PC-3 (cell line): ENCODE results near the gene FAM83D.

Source experiments
- EZH2 ChIP-seq: fragments of 300-600 bp; sonication (generic); IDR thresholded peaks from one replicate; pipeline ENCODE4 v1.6.1; 2017; ENCODE audit warnings: antibody characterized with exemption, mild to moderate bottlenecking, low read length; ENCODE audit not compliant: unreplicated experiment
- TF ChIP-seq, protein P1 (sequence below): fragments of 300-600 bp; sonication (generic); conservative IDR thresholded peaks from 2 replicates; pipeline ENCODE4 v1.5.1; 2017; ENCODE audit warnings: antibody characterized with exemption, low read depth, mild to moderate bottlenecking, low read length

DNA sequence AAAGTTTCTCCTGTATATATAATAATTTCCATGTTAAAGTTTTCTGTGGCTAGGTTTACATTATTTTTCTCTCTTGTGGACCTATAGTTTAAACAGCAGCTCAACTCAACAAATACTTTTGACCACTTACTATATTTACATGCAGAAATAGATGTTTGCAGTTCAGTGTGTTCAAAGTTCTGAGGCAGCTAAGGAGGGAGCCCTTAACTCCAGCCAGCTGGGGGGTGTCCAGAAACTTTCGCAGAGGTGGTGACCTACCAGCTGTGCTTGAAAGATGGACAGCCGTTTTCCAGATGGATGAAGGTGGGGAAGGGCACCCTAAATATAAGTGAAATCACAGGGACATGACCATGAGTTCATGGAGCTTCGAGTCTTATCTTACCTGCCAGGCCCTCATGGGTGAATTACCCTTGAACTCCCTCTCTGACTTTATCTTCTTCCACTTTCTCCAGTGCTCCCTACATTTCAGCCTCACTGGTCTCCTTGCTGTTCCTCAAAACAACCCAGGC lies 69.4 kb downstream of the FAM83D start:
- TF ChIP-seq, protein P1, sequence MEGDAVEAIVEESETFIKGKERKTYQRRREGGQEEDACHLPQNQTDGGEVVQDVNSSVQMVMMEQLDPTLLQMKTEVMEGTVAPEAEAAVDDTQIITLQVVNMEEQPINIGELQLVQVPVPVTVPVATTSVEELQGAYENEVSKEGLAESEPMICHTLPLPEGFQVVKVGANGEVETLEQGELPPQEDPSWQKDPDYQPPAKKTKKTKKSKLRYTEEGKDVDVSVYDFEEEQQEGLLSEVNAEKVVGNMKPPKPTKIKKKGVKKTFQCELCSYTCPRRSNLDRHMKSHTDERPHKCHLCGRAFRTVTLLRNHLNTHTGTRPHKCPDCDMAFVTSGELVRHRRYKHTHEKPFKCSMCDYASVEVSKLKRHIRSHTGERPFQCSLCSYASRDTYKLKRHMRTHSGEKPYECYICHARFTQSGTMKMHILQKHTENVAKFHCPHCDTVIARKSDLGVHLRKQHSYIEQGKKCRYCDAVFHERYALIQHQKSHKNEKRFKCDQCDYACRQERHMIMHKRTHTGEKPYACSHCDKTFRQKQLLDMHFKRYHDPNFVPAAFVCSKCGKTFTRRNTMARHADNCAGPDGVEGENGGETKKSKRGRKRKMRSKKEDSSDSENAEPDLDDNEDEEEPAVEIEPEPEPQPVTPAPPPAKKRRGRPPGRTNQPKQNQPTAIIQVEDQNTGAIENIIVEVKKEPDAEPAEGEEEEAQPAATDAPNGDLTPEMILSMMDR = no peak
- no peak for TF ChIP-seq EZH2
